ENCODE results near the gene ALDOB. TPM values are rescaled to one million over a fixed set of nuclear protein-coding genes. Genes with fewer than 3 reads are reported as not detected.

Gene ALDOB
- total and polyA plus RNA-seq, 2 of the 13 experiments (the other 11 are each of a cell fraction or from before 2014, with no cell fraction given) = 0.29 to 0.97 TPM

DNA sequence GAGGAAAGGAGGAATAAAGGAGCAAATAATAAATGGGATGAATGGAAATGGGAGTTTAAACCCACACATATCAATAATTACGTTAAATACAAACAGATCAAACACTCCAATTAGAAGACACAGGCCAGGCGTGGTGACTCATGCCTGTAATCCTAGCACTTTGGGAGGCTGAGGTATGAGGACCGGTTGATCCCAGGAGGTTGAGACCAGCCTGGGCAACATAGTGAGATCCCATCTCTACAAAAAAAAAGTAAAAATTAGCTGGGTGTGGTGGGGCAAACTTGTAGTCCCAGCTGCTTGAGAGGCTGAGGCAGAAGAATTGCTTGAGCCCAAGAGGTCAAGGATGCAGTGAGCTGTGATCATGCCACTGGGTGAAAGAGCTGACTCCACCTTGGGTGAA lies 54.5 kb downstream of the ALDOB start (continued):
- TF ChIP-seq, protein P1, sequence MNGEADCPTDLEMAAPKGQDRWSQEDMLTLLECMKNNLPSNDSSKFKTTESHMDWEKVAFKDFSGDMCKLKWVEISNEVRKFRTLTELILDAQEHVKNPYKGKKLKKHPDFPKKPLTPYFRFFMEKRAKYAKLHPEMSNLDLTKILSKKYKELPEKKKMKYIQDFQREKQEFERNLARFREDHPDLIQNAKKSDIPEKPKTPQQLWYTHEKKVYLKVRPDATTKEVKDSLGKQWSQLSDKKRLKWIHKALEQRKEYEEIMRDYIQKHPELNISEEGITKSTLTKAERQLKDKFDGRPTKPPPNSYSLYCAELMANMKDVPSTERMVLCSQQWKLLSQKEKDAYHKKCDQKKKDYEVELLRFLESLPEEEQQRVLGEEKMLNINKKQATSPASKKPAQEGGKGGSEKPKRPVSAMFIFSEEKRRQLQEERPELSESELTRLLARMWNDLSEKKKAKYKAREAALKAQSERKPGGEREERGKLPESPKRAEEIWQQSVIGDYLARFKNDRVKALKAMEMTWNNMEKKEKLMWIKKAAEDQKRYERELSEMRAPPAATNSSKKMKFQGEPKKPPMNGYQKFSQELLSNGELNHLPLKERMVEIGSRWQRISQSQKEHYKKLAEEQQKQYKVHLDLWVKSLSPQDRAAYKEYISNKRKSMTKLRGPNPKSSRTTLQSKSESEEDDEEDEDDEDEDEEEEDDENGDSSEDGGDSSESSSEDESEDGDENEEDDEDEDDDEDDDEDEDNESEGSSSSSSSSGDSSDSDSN (CRISPR knock-in tag; IDR thresholded peaks at IDR 0.05) = no peak
- TF ChIP-seq ELF3 (CRISPR knock-in tag; IDR thresholded peaks at IDR 0.05) (no peak), MAFK (conservative IDR thresholded peaks at IDR 0.05 in 1 of 2, IDR thresholded peaks at IDR 0.05 in 1 of 2; ENCODE audit: low read length in 2 of 2) (no peak), ZBTB8A (CRISPR knock-in tag; IDR thresholded peaks at IDR 0.05; ENCODE audit: borderline replicate concordance, low read depth) (no peak), ZFP62 (CRISPR knock-in tag; IDR thresholded peaks at IDR 0.05) (no peak), ZBTB20 (CRISPR knock-in tag; IDR thresholded peaks at IDR 0.05; ENCODE audit: borderline replicate concordance, low read depth) (no peak), KAT7 (CRISPR knock-in tag; IDR thresholded peaks at IDR 0.05; ENCODE audit: borderline replicate concordance) (0 out of 2 replicates have a peak, but pooled peaks have one; percentile 34), ZNF33B (CRISPR knock-in tag; IDR thresholded peaks at IDR 0.05) (no peak), ZNF564 (CRISPR knock-in tag; IDR thresholded peaks at IDR 0.05) (no peak), PLRG1 (conservative IDR thresholded peaks at IDR 0.05) (no peak)
- TF ChIP-seq, protein P2, sequence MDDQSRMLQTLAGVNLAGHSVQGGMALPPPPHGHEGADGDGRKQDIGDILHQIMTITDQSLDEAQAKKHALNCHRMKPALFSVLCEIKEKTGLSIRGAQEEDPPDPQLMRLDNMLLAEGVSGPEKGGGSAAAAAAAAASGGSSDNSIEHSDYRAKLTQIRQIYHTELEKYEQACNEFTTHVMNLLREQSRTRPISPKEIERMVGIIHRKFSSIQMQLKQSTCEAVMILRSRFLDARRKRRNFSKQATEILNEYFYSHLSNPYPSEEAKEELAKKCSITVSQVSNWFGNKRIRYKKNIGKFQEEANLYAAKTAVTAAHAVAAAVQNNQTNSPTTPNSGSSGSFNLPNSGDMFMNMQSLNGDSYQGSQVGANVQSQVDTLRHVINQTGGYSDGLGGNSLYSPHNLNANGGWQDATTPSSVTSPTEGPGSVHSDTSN (CRISPR knock-in tag; IDR thresholded peaks at IDR 0.05; ENCODE audit: borderline replicate concordance) = no peak
- TF ChIP-seq, protein P3, sequence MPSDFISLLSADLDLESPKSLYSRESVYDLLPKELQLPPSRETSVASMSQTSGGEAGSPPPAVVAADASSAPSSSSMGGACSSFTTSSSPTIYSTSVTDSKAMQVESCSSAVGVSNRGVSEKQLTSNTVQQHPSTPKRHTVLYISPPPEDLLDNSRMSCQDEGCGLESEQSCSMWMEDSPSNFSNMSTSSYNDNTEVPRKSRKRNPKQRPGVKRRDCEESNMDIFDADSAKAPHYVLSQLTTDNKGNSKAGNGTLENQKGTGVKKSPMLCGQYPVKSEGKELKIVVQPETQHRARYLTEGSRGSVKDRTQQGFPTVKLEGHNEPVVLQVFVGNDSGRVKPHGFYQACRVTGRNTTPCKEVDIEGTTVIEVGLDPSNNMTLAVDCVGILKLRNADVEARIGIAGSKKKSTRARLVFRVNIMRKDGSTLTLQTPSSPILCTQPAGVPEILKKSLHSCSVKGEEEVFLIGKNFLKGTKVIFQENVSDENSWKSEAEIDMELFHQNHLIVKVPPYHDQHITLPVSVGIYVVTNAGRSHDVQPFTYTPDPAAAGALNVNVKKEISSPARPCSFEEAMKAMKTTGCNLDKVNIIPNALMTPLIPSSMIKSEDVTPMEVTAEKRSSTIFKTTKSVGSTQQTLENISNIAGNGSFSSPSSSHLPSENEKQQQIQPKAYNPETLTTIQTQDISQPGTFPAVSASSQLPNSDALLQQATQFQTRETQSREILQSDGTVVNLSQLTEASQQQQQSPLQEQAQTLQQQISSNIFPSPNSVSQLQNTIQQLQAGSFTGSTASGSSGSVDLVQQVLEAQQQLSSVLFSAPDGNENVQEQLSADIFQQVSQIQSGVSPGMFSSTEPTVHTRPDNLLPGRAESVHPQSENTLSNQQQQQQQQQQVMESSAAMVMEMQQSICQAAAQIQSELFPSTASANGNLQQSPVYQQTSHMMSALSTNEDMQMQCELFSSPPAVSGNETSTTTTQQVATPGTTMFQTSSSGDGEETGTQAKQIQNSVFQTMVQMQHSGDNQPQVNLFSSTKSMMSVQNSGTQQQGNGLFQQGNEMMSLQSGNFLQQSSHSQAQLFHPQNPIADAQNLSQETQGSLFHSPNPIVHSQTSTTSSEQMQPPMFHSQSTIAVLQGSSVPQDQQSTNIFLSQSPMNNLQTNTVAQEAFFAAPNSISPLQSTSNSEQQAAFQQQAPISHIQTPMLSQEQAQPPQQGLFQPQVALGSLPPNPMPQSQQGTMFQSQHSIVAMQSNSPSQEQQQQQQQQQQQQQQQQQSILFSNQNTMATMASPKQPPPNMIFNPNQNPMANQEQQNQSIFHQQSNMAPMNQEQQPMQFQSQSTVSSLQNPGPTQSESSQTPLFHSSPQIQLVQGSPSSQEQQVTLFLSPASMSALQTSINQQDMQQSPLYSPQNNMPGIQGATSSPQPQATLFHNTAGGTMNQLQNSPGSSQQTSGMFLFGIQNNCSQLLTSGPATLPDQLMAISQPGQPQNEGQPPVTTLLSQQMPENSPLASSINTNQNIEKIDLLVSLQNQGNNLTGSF (CRISPR knock-in tag; IDR thresholded peaks at IDR 0.05) = no peak
- TF ChIP-seq, protein P4, sequence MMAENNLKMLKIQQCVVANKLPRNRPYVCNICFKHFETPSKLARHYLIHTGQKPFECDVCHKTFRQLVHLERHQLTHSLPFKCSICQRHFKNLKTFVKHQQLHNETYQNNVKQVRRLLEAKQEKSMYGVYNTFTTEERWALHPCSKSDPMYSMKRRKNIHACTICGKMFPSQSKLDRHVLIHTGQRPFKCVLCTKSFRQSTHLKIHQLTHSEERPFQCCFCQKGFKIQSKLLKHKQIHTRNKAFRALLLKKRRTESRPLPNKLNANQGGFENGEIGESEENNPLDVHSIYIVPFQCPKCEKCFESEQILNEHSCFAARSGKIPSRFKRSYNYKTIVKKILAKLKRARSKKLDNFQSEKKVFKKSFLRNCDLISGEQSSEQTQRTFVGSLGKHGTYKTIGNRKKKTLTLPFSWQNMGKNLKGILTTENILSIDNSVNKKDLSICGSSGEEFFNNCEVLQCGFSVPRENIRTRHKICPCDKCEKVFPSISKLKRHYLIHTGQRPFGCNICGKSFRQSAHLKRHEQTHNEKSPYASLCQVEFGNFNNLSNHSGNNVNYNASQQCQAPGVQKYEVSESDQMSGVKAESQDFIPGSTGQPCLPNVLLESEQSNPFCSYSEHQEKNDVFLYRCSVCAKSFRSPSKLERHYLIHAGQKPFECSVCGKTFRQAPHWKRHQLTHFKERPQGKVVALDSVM (CRISPR knock-in tag; IDR thresholded peaks at IDR 0.05) = peak; percentile 48
- TF ChIP-seq, protein P5, sequence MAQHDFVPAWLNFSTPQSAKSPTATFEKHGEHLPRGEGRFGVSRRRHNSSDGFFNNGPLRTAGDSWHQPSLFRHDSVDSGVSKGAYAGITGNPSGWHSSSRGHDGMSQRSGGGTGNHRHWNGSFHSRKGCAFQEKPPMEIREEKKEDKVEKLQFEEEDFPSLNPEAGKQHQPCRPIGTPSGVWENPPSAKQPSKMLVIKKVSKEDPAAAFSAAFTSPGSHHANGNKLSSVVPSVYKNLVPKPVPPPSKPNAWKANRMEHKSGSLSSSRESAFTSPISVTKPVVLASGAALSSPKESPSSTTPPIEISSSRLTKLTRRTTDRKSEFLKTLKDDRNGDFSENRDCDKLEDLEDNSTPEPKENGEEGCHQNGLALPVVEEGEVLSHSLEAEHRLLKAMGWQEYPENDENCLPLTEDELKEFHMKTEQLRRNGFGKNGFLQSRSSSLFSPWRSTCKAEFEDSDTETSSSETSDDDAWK (CRISPR knock-in tag; IDR thresholded peaks at IDR 0.05) = no peak
- TF ChIP-seq, protein P6, sequence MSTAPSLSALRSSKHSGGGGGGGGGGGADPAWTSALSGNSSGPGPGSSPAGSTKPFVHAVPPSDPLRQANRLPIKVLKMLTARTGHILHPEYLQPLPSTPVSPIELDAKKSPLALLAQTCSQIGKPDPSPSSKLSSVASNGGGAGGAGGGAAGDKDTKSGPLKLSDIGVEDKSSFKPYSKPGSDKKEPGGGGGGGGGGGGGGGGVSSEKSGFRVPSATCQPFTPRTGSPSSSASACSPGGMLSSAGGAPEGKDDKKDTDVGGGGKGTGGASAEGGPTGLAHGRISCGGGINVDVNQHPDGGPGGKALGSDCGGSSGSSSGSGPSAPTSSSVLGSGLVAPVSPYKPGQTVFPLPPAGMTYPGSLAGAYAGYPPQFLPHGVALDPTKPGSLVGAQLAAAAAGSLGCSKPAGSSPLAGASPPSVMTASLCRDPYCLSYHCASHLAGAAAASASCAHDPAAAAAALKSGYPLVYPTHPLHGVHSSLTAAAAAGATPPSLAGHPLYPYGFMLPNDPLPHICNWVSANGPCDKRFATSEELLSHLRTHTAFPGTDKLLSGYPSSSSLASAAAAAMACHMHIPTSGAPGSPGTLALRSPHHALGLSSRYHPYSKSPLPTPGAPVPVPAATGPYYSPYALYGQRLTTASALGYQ (CRISPR knock-in tag; IDR thresholded peaks at IDR 0.05) = no peak
